ENCODE measurements around the gene COMT.

Gene COMT

GRCh38 chr22:19996694-19997384 lies 55.3 kb downstream of the COMT start:
- DNase-seq (ENCODE audit: low read depth): no peak

- no peak for DNase-seq (ENCODE audit: low read depth)
These were observed 56.1 kb downstream of the COMT start for GRCh38 chr22:19997561-19998231.

DNA sequence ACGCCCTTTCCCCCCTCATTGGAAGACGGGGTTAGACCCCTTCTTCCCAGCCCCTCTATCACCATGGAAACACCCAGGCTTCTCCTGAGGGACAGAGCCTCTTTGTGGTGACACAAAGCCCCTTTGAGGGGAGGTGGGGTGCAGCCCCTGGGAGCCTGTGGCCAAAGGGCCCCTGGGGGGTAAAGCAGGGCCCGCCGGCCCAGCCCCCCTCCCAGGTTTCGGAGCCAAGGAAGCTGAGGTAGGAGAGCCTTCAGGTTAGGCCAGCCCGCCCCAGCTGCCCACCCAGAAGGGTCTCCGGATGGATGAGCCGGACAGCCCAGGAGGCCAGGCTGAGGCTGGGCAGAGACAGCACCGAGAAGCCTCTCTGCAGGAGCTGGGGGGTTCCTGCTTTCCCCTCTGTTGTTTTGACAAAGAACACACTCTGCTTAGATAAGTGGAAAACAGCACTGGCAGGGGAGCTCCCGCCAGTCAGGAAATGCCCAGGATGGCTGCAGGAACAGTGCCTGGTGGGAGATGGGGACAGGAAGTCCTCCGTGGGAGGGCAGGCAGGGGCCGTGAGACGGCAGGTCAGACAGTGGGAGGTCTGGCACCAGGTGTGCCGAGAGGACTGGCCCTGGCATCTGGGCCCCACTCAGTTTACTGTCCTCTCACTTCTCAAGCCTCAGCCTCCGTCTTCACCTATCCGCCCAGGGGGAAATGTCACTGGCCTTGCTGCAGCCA lies 56.8 kb downstream of the COMT start:
- DNase-seq (ENCODE audit: low read depth): no peak

DNA sequence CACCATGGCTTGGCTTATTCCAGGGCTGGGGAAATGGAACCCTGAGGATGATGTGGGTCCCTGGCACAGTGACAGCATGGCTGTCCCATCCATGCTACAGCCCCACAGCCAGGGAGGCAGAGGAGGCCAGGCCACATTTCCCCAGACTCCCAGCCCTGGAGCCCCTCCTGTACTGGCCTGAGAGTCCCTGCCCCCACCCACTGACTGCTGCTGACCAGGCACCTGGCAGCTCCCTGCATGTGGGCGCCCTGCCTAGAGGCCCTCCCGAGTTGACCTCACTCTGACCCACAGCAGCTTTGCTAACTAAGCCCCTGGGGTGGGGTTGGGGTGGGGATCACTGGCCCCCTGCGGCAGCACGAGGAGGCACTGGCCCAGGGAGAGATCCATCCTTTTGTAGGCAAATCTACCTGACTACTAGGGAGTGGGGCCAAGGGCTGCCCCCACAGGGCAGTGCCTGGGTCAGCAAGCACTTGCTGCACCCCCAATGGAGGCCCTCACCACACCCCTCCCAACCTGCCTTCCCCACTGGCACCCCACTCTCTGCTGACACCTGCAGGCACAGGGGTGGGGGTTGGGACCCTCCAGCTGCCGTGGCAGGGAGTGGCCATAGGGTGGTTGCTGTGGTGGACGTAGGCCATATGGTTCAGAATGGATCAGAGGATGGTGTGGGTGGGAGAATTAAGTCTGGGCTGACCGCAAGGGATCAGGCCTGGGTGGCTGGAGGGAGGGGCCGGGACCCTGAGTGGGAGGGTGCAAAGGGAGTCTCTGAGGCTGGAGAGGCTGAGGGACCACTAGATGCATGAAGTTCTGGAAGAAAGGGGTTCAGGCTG lies 57.6 kb downstream of the COMT start:
- no peak for DNase-seq (ENCODE audit: low read depth)

DNA sequence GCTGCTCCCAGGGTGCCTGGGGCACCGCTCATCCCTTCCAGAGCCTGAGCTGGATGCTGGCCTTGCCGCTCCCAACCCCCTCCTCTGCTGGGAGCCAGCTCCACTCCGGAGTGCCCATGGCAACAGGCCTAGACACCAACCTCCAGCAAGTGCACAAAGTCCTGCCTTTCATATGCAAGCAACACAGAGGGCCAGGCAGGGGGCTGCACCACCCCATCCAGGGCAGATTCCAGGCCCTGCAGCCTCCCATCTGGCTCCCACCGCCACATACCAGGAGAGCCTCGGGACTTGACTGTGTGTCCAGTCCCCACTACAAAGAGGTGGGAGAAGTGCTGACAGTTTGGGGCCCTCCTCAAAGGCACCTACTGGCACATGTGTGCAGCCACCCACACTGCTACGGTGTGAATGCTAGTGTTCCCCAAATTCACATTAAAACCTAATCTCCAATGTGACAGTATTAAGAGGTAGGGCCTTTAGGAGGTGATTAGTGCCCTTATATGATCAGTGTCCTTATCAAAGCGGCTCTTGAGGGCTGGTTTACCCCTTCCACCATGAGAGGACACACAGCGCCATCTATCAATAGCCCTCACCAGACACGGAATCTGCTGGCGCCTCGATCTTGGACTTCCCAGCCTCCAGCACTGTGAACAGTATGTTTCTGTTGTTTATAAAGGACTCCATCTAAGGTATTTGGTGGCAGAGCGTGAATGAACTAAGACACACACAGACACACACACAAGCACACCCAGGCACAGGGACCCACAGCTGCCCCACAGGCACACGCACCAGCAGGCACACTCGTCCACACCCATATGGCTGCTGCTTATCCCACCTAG lies 58.9 kb downstream of the COMT start:
- DNase-seq (ENCODE audit: low read depth): no peak

- no peak for DNase-seq (ENCODE audit: low read depth)
These were observed 59.6 kb downstream of the COMT start for GRCh38 chr22:20001082-20001638.

GRCh38 chr22:20002128-20002527 lies 60.6 kb downstream of the COMT start:
- no peak for DNase-seq (ENCODE audit: low read depth)

GRCh38 chr22:20002636-20003035 lies 61.1 kb downstream of the COMT start:
- no peak for DNase-seq (ENCODE audit: low read depth)

- no peak for DNase-seq (ENCODE audit: low read depth)
These were observed 61.7 kb downstream of the COMT start for GRCh38 chr22:20003304-20003703.

DNA sequence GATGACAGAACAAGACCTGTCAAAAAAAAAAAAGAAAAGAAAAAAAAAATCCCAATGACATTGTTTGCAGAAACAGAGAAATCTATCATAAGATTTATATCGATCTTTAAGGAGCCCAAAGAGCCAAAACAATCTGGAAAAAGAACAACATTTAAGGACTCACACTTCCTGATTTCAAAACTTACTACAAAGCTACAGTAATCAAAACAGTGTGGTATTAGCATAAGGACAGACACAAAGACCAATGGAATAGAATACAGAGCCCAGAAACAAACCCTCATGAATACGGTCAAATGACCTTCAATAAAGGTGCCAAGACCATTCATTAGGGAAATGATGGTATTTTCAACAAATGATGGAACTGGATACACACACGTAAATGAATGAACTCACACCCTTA lies 62.9 kb downstream of the COMT start:
- no peak for DNase-seq (ENCODE audit: low read depth)

- no peak for DNase-seq (ENCODE audit: low read depth)
These were observed 66.8 kb downstream of the COMT start for GRCh38 chr22:20008221-20008995.

GRCh38 chr22:20009018-20009491 lies 67.5 kb downstream of the COMT start:
- DNase-seq (ENCODE audit: low read depth): no peak

DNA sequence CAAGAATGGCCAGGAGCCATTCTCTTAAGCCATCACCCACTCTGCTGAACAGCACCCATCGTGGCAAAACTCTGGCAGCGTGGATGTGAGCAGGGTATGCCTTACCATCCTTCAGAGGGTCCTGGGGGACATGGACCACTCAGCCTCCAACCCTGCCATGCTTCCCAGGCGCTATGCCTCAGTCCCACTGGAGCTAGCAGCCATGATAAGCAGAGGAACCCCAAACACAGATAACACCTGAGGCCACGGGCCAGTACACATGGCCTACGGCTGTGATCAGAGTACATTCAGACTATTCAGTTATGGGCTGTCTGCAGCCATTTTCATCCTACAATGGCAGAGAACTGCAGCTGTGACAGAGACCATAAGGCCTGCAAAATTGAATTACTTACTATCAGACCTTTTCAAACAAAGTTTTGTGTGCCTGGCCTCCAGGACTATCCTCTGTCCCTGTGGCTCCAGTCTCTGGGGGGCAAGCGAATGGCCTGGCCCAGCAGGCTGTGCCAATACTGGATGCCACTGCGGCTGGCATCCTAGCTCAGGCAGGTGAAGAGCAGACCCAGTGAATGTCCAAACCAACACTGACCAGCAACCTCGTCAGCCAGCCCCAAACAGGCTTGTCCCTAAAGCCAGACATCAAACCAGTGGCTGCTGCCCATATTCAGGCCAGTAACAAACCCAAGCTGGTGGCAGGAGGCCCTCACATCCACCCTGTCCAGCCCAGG lies 68.2 kb downstream of the COMT start:
- DNase-seq (ENCODE audit: low read depth): no peak

DNA sequence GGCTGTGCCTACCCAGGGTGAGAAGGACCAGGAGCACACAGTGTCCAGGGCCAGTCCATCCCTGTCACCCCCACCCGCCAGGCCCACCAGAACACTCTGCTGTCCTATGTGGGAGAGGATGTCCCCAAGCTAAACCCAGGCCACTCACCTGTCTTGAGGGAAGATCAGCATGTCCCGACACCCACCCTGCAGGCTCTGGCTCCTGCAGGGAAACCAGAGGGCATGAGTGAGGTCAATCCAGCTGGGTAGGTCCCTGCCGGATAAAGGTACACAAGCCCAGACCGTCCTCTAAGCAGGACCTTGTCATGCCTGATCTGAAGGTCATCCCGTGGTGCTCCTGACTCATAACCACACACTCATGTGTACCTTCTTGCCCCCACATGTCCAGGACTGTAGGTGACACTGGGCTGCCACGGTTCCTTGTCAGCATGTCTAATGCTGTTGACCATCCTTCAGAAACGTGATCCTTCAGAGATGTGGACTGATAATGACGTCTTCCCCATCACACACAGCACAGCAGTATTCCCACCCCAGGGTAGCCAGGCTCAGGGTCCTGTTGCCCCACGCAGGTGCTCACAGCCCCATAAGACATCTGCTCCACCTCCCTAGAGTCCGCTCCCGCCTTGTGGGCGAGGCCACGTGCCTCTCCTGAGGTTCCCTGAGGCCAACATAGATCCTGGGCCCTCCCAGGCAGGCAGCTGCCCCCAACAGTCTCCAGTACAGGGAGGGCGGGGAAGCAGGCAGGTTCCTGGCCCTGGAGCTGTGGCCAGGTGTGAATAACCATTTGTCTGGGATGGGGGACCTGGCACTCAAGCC lies 68.9 kb downstream of the COMT start:
- DNase-seq (ENCODE audit: low read depth): no peak

DNA sequence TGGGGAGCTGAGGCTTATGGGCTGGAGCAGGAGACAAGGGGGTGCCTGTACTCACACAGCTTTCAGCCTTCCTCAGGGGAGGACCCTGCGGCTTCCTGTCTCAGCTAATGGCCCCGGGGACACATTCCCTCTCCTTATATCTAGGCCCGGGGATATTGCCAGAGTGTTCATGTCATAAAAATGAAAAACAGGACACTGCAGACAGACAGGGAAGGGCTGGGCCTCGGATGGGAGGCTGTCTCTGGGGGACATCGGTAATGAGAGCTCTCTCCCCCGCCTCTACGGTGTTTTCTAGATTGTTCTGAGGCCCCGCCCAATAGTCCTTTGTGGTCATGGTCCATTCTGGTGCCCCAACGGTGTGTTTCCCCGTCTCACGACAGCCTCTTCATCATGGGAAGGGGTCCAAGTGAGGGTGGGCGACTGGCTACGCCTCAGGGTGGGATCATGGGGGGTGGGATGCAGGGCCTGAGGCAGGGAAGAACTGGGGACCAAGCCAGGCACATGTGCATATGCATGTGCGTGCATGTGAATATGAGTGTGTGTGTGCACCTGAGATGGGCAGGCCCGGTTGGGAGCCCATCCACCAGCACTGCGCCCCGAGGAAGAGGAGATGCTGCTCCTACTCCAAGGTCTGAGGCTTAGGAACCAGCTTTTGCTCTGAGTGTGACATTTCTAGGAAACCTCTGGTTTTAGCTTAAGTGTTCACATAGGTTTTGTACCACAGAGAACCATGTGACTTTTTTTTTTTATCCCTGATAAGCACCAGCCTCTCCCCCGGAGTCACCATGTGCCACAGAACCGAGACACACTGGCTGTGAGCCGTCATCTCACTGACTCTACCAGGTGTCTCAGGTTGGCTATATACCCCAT lies 69.8 kb downstream of the COMT start:
- no peak for DNase-seq (ENCODE audit: low read depth)

- DNase-seq (ENCODE audit: low read depth): no peak
These were observed 70.6 kb downstream of the COMT start for GRCh38 chr22:20011993-20012740.

Data from stimulated activated CD8-positive, alpha-beta memory T cell treated with anti-CD3 and anti-CD28 coated beads, Interleukin-15, amount 100 ng/mL, for 1 hour (primary cell).